HCT116 (cell line): ENCODE results near the gene HMGCS2. TPM values are rescaled to one million over a fixed set of nuclear protein-coding genes. Genes with fewer than 3 reads are reported as not detected.

Experiments used
- ATAC-seq: fragments of 200-7000 bp; cut with Tn5 transposase; 2 replicates; pipeline ENCODE4 v1.9.1; 2020; ENCODE audit warnings: mild to moderate bottlenecking, moderate library complexity
- BruUV-seq: library from RNA; stranded (reverse); fragments of 400-500 nt; replicated peaks from 2 replicates; lab custom pipeline; 2021; lab: Mats Ljungman, UMichigan
- CTCF ChIA-PET: fragments of 300-600 bp; sonication (Branson Sonifier 250); formaldehyde crosslinking; loops from one replicate; lab custom pipeline; 2021; ENCODE audit warnings: antibody characterized with exemption; lab: Charles Lee
- POLR2A ChIA-PET: fragments of 300-600, 350-600 bp; sonication (Branson Sonifier 250); formaldehyde crosslinking; loops from one replicate; lab custom pipeline; 2021; ENCODE audit warnings: antibody characterized with exemption; lab: Charles Lee
- RAD21 ChIA-PET, 2 experiments: fragments of 300-600 bp; sonication (Branson Sonifier 250); formaldehyde crosslinking; loops; one replicate each; lab custom pipeline; 2023; ENCODE audit warnings: low total read pairs in 2 of 2; ENCODE audit not compliant: uncharacterized antibody in 2 of 2, unreplicated experiment in 2 of 2, low non-redundant PET in 1 of 2; lab: Charles Lee
- DNase-seq: peaks from one replicate; pipeline ENCODE4 v3.0.0-alpha.2; 2010; ENCODE audit warnings: low read depth, low spot score
- H2AFZ ChIP-seq: fragments of 200-600 bp; shearing (Covaris generic), sonication (generic); 2 replicates; pipeline ENCODE4 v1.6.1; 2017; ENCODE audit warnings: low read depth, mixed run types, mixed read lengths, antibody characterized with exemption, low read length; ENCODE audit not compliant: poor library complexity, severe bottlenecking
- H3K27ac ChIP-seq: 2 replicates; pipeline ENCODE4 v1.5.1; 2012; ENCODE audit warnings: low read depth, low read length
- H3K27me3 ChIP-seq: fragments of 200-600 bp; sonication (generic); 2 replicates; pipeline ENCODE4 v1.6.1; 2016; ENCODE audit warnings: mixed run types, low read length, mixed read lengths; ENCODE audit not compliant: insufficient read depth
- H3K36me3 ChIP-seq, 2 experiments: fragments of 200-500 bp in 1 of 2; fragments of 200-600 bp in 1 of 2; sonication (Bioruptor generic) in 1 of 2; sonication (generic) in 1 of 2; 2 replicates each; pipeline versions ENCODE4 v1.5.1 to v1.6.1; 2014 to 2016; ENCODE audit warnings: low read length in 2 of 2, inconsistent platforms in 1 of 2, mixed read lengths in 1 of 2, mixed run types in 1 of 2; ENCODE audit not compliant: insufficient read depth in 2 of 2, control insufficient read depth in 1 of 2
- H3K4me1 ChIP-seq, 2 experiments: fragments of 200-600 bp in 1 of 2; sonication (generic) in 1 of 2; 2 replicates each; pipeline versions ENCODE4 v1.5.1 to v1.6.1; 2012 to 2017; ENCODE audit warnings: low read length in 2 of 2, inconsistent platforms in 1 of 2, mild to moderate bottlenecking in 1 of 2, mixed read lengths in 1 of 2, mixed run types in 1 of 2, moderate library complexity in 1 of 2; ENCODE audit not compliant: insufficient read depth in 2 of 2, control insufficient read depth in 1 of 2
- H3K4me2 ChIP-seq: fragments of 200-600 bp; sonication (generic); 2 replicates; pipeline ENCODE4 v1.6.1; 2017; ENCODE audit warnings: mixed run types, low read length, mixed read lengths
- H3K4me3 ChIP-seq, 2 experiments: fragments of 200-600 bp in 1 of 2; sonication (generic) in 1 of 2; replicated peaks in 1 of 2; 2 replicates each; pipeline ENCODE4 v1.5.1; 2011 to 2016; ENCODE audit warnings: low read length in 2 of 2, control low read depth in 1 of 2, low read depth in 1 of 2, mild to moderate bottlenecking in 1 of 2, mixed read lengths in 1 of 2, mixed run types in 1 of 2
- H3K79me2 ChIP-seq: fragments of 200-600 bp; sonication (generic); 2 replicates; pipeline ENCODE4 v1.6.1; 2017; ENCODE audit warnings: mild to moderate bottlenecking, mixed run types, low read length, moderate library complexity, mixed read lengths; ENCODE audit not compliant: insufficient read depth
- H3K9ac ChIP-seq: fragments of 200-600 bp; sonication (generic); 2 replicates; pipeline ENCODE4 v1.6.1; 2016; ENCODE audit warnings: low read length, mixed read lengths
- H3K9me2 ChIP-seq: fragments of 200-600 bp; sonication (generic), shearing (Covaris generic); 2 replicates; pipeline ENCODE4 v1.6.1; 2017; ENCODE audit warnings: mixed run types, mild to moderate bottlenecking, moderate library complexity; ENCODE audit not compliant: insufficient read depth
- H3K9me3 ChIP-seq, 2 experiments: fragments of 200-500 bp in 1 of 2; fragments of 200-600 bp in 1 of 2; sonication (Bioruptor generic) in 1 of 2; sonication (generic) in 1 of 2; 2 replicates each; pipeline ENCODE4 v1.6.1; 2014 to 2017; ENCODE audit warnings: low read length in 2 of 2, mixed read lengths in 2 of 2, inconsistent platforms in 1 of 2, low read depth in 1 of 2, mild to moderate bottlenecking in 1 of 2, mixed run types in 1 of 2, moderate library complexity in 1 of 2; ENCODE audit not compliant: control insufficient read depth in 1 of 2, insufficient read depth in 1 of 2
- H4K20me1 ChIP-seq: fragments of 200-600 bp; sonication (generic), shearing (Covaris generic); 2 replicates; pipeline ENCODE4 v1.6.1; 2017; ENCODE audit warnings: mixed run types, mild to moderate bottlenecking, moderate library complexity; ENCODE audit not compliant: insufficient read depth
- CTCF ChIP-seq, 3 experiments: fragments of 200-600 bp in 1 of 3; sonication (generic) in 1 of 3; IDR thresholded peaks in 2 of 3; conservative IDR thresholded peaks in 1 of 3; 2 replicates each; pipeline ENCODE4 v1.5.1; 2012 to 2017; ENCODE audit warnings: low read depth in 2 of 3, low read length in 2 of 3, antibody characterized with exemption in 1 of 3, borderline replicate concordance in 1 of 3, control low read depth in 1 of 3, mild to moderate bottlenecking in 1 of 3, mixed read lengths in 1 of 3, mixed run types in 1 of 3, moderate library complexity in 1 of 3; ENCODE audit not compliant: insufficient read depth in 1 of 3
- JUND ChIP-seq: IDR thresholded peaks from 2 replicates; pipeline ENCODE4 v1.6.1; 2012
- SIN3A ChIP-seq: IDR thresholded peaks from 2 replicates; pipeline ENCODE4 v1.6.1; 2012; ENCODE audit warnings: low read depth
- SP1 ChIP-seq: IDR thresholded peaks from 2 replicates; pipeline ENCODE4 v1.6.1; 2012; ENCODE audit warnings: low read depth
- intact Hi-C: fragments of 100-400 bp; cut with micrococcal nuclease; formaldehyde crosslinking; loops from 2 replicates; pipeline ENCODE4 v1.10.0; 2022
- total RNA-seq: library from RNA; stranded (reverse); gene quantifications from one replicate; pipeline ENCODE4 v1.2.1, GENCODE V29; 2021; ENCODE audit not compliant: unreplicated experiment

Gene HMGCS2
- total RNA-seq, 1 experiment from 2014 or later = 0.20 TPM

- RAD21 ChIA-PET = no interaction called here
These were observed 30.5 kb downstream of the HMGCS2 start for GRCh38 chr1:119738100-119738720.

More at GRCh38 chr1:119738100-119738720, 30.5 kb downstream of the HMGCS2 start:
- Histone ChIP-seq H3K9me2 (no peaks in the 10 kb centered on the region), H4K20me1 (no peaks in the 10 kb centered on the region), H3K36me3 (peaks cover 3 to 16% of the 10 kb centered on the region in 2 experiments; a peak in 2 of 4 replicates), H3K4me3 (no peak overlapping the region), H3K9ac (no peak overlapping the region), H3K27me3 (no peaks in the 10 kb centered on the region), H3K9me3 (no peaks in the 10 kb centered on the region), H3K4me1 (no peaks in the 10 kb centered on the region), H3K27ac (no peak overlapping the region), H2AFZ (no peak overlapping the region), H3K79me2 (no peaks in the 10 kb centered on the region), H3K4me2 (no peak overlapping the region)
- intact Hi-C loops = no loop called here
- ATAC-seq = no peak
- ChIA-PET CTCF (no interaction called here), POLR2A (no interaction called here)
- no peak for DNase-seq
- no peak for TF ChIP-seq SP1
- no peak for TF ChIP-seq SIN3A
- TF ChIP-seq CTCF (IDR thresholded peaks at IDR 0.05 in 2 of 3, conservative IDR thresholded peaks at IDR 0.05 in 1 of 3; ENCODE audit: borderline replicate concordance in 1 of 3, insufficient read depth in 1 of 3, low read depth in 2 of 3, low read length in 2 of 3) = no peak
- no peak for TF ChIP-seq JUND
- no TSS peak for BruUV-seq
